HTR-8/SVneo (cell line): Measurements from ENCODE around the gene CCDC154.
"Not testable (repeated sequence)": the region's sequence is repeated elsewhere in the genome, so short reads cannot be mapped to it uniquely, and the experiment has no call there.

Experiments used
- DNase-seq: peaks from one replicate; pipeline ENCODE4 v3.0.0; 2011; ENCODE audit warnings: low spot score, mixed read lengths; ENCODE audit not compliant: insufficient read length
- FAIRE-seq: peaks from 2 replicates; lab custom pipeline; 2011; peaks lifted over from hg19 to GRCh38; lab: Jason Lieb, UNC

Gene CCDC154, protein sequence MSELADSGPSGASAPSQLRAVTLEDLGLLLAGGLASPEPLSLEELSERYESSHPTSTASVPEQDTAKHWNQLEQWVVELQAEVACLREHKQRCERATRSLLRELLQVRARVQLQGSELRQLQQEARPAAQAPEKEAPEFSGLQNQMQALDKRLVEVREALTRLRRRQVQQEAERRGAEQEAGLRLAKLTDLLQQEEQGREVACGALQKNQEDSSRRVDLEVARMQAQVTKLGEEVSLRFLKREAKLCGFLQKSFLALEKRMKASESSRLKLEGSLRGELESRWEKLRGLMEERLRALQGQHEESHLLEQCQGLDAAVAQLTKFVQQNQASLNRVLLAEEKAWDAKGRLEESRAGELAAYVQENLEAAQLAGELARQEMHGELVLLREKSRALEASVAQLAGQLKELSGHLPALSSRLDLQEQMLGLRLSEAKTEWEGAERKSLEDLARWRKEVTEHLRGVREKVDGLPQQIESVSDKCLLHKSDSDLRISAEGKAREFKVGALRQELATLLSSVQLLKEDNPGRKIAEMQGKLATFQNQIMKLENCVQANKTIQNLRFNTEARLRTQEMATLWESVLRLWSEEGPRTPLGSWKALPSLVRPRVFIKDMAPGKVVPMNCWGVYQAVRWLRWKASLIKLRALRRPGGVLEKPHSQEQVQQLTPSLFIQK

DNA sequence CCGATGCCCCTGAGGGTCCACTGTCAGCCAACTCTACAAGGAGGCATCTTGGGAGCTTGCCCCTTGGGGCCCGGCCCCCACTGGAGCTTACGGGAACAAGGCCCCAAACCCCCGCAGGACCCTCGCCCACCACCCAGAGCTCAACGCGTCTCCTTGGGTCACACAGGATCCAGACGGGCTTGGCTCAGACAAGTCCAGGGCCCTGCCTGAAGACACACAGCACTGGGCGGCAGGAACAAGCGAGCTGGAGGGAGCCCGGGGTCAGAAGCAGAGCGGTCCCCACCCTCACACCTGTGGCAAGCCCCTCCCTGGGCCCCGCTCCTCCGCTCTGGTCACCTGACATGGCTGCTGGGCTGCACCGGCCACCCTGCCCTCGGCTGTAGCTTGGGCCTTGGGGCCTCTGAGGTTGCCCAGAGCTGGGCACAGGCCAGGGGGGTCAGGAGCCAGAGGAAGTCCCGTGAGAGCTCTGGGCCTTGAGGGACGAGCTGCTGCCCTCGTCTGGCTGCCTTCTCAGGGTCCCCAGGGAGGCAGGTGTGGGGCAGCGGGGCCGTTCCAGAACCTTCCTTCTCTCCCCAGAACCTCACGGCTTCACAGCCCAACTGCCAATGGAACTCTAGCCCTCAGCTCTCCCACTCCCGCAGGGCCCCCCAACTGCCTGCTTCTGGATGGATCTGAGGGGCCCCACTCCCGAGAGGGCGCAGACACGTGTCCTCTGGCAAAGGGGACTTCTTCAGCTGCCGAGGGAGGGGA is at the start of gene CCDC154:
Gene CCDC154, minus strand, starts transcription at position 577 of the 750 bp plus-strand sequence. Its CDS starts 234 bp downstream, at position 343.
- DNase-seq: no peak
- no peak for FAIRE-seq

DNA sequence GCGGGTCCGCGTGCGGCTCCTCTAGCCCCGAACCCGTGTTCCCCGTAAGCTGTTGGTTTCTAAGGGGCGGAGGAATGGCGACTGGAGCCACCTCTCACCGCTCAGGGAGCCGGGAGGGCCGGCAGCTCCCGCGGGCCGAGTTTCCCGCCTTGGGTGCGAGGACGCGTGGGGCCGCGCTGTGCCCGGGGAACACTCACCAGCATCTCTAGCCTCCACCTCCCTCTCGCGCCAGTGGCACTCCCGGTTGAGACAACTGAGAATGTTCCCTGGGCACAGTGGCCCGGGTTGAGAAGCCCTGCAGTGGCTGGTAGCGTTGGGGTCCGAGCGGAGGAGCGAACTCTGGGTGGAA is 49.4 kb upstream of the CCDC154 start:
- DNase-seq (peak; percentile 18), FAIRE-seq (no peak)

DNA sequence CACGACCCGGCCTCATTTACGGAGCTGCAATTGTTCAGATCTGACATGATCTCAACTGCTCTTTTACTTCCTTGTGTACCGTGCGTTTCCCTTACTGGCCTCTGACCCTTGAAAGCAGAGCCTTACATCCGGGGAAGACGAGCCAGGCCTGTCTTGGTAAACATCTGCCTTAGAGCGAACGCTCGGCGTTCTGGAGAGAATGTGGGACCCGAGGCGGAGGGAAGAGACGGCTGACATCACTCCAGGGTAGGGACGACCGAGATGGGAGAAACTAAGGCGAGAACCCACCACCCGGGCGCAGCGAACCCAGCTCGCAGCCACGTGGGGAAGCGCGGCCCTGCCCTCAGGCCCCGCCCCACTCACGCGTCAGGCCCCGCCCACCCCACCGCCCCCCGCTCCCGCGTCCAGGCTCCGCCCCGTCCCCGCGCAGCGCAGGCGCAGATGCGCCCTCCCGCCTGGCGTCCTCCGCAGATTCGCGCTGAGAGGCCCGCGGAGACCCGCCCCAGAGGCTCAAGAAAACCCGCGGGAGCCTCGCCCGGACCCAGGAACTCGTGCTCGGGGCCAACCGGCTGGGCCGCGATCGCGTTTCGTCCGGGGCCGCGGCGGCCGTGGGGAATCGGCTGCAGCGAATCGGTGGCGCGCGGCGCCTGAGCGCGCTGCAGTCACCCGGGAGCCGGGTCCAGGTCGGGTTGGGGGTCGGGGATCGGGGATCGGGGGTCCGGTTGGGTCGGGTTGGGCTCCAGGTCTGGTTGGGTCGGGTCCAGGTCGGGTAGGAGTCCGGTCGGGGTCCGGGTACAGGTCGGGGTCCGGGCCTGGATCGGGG is 48.8 kb upstream of the CCDC154 start, which contains the start of gene TELO2:
Gene TELO2, plus strand, starts transcription at position 438 of the 823 bp plus-strand sequence. CDS start 922 bp downstream, outside the sequence.
- peak; percentile 91 for DNase-seq
- peak; percentile 91 for FAIRE-seq

DNA sequence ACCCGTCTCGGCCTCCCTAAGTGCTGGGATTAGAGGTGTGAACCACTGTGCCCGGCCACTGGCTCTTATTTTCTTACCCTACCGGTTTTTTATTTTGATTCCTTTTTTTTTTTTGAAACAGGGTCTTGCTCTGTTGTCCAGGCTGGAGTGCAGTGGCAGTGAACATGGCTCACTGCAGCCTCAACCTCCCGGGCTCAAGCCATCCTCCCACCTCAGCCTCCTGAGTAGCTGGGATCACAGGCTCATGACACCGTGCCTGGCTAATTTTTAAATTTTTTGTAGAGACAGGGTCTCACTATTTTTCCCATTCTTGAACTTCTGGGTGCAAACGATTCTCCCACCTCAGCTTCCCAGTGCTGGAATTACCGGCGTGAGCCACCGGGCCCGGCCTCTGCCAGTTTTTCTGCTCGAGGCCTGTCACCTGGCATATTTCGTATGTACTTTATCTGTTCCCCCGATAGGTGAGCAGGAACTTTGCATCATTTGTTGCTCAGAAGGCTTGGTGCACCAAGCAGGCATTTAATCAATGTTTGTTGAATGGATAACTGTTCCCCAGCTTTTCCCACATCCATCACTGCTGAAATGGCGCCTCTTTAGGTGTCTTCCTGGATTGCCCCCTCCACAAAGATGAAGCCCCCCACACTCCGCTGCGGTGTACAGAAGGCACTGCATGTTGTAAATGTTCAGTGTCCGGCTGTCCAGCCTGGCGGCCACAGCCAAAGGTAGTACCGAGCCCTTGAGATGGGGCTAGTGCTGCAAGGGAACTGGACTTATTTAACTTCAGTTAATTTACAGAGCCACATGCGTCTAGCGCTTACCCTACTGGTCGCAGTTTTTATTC is 47.9 kb upstream of the CCDC154 start:
- FAIRE-seq: no peak

DNA sequence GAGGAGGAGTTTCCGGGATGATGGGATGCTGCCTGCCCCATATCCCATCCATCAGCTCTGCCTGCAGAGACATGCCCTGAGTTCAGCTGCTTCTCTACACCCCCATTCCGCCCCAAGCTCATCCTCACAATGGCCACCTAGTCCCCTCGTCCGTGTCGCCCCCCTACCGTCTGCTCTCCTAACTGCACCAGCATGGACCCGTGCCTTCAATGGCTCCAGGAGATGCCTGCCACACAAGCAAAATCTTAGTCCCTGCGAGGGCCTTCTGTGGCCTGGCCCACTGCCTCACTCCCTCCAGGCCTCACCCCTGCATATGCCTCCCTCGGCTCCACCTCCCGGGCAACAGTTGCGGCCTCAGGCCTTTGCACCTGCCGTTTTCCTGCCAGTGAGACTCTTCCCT is 47.0 kb upstream of the CCDC154 start:
- FAIRE-seq (peak; percentile 9), DNase-seq (no peak)

More for the DNA sequence above, 47.9 kb upstream of the CCDC154 start:
- no peak for DNase-seq

GRCh38 chr16:1489077-1489476 is 44.7 kb upstream of the CCDC154 start:
- DNase-seq: no peak
- no peak for FAIRE-seq

GRCh38 chr16:1488619-1489018 is 44.3 kb upstream of the CCDC154 start, which contains the start of gene PTX4:
PTX4 (minus strand) TSS chr16:1488944; CDS start chr16:1488909, 35 bp downstream.
- no peak for FAIRE-seq
- no peak for DNase-seq

- DNase-seq (no peak), FAIRE-seq (no peak)
Observed at GRCh38 chr16:1488054-1488601, 43.8 kb upstream of the CCDC154 start.

GRCh38 chr16:1487395-1488053 is 43.2 kb upstream of the CCDC154 start:
- FAIRE-seq (no peak), DNase-seq (no peak)

GRCh38 chr16:1486551-1487390 is 42.4 kb upstream of the CCDC154 start:
- no peak for DNase-seq
- no peak for FAIRE-seq

- FAIRE-seq (no peak), DNase-seq (no peak)
Observed at GRCh38 chr16:1485847-1486496, 41.6 kb upstream of the CCDC154 start.

- FAIRE-seq: no peak
Observed at GRCh38 chr16:1481906-1482835, 37.8 kb upstream of the CCDC154 start.

GRCh38 chr16:1478937-1479336 is 34.6 kb upstream of the CCDC154 start:
- not testable (repeated sequence) for FAIRE-seq, DNase-seq

More at GRCh38 chr16:1481906-1482835, 37.8 kb upstream of the CCDC154 start:
- DNase-seq: no peak

DNA sequence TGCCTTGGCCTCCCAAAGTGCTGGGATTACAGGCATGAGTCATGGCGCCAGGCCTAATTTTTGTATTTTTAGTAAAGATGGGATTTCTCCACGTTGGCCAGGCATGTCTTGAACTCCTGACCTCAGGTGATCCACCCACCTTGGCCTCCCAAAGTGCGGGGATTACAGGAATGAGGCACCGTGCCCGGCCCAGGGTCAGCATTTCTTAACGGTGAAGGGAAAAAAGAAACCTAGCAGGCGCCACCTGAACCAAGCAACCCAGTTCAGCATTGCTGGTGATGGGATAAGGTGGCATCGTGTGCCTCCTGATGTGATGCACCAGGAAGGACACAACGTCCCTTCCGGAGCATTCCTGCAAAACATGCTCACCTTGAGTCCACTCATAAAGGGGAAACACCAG is 32.7 kb upstream of the CCDC154 start:
- DNase-seq (no peak), FAIRE-seq (no peak)

GRCh38 chr16:1475552-1476114 is 31.3 kb upstream of the CCDC154 start:
- DNase-seq (no peak), FAIRE-seq (no peak)
